ENCODE results near the gene MANBA.

MANBA gene

DNA sequence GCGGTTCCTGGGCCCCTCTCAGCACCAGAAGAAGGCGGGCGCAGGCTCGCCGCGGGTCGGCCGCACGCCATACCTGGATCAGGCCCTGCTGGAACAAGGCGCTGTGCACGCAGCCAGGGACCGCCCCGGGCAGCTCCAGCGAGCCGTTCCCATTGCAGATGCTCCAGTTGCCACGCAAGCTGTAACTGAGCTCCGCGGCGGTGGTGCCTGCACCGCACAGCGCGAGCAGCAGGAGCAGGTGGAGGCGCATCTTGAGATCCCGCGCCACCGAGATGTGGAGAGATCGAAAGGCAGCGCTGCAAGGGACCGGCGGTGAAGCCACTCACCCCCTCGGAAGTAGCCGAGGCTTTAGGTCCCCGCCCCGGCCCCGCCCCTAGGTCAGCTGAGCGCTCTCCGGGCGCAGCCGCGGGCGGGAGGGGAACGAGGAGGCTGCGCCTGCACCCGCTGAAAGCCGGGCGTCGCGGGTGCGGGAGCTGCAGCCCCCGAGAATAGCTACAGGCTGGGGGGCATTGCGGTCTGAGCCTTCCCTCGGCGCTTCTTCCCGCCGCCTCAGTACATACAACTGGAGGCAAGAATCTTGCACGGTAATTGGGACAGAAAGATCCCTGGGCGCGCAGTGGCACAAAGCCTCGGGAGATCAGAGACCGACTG is at the start of gene MANBA:
Gene MANBA (minus strand): TSS at position 324 of the 651 bp plus-strand sequence. CDS start 74 bp downstream, at position 250.
- peak; percentile 90 to 97 (median 94) for DNase-seq

DNA sequence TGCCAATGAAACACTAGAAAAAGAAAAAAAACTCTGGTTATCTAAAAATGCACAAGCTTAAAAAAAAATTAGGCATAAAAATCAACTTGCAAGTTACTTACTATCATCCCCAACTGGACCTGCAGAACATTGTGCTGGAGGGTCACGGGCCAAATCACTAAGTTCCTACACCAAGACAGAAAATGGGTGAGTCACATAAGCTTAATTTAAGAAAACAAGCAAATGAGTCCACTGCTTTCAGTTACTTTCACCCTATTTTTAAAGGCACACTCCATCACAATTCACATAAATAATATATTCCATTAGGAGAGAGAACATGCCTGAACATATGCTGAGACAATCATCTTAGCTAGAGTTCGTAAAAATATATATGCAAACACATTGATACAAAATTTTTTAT is 48.9 kb upstream of the MANBA start:
- DNase-seq: no peak

- peak in 2 of 3 donors; percentile 49 to 58 for DNase-seq
Measured at GRCh38 chr4:102809190-102809589, 48.4 kb upstream of the MANBA start.

DNA sequence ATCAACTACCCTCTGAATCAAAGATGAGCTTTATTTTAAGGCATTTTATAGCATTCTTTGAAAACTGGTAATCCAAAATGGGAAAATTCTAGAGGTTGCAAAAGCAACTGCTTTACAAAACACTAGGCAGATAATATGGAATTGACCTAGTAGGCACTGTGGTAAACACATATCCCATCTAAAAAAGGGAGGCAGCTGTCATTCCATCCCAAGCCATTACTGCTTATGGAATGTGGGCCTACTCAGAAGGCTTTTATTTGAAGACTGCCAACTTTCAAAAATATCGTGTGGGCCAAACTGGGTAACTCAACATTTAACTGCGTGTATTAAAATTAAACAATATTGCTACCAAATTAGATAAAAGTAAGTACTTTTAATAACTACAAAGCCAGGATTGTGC is 47.2 kb upstream of the MANBA start:
- no peak for DNase-seq

- no peak for DNase-seq
Measured at GRCh38 chr4:102807345-102807744, 46.6 kb upstream of the MANBA start.

- no peak for DNase-seq
Measured at GRCh38 chr4:102799816-102800215, 39.0 kb upstream of the MANBA start.

GRCh38 chr4:102794999-102795398 is 34.2 kb upstream of the MANBA start:
- no peak for DNase-seq

DNA sequence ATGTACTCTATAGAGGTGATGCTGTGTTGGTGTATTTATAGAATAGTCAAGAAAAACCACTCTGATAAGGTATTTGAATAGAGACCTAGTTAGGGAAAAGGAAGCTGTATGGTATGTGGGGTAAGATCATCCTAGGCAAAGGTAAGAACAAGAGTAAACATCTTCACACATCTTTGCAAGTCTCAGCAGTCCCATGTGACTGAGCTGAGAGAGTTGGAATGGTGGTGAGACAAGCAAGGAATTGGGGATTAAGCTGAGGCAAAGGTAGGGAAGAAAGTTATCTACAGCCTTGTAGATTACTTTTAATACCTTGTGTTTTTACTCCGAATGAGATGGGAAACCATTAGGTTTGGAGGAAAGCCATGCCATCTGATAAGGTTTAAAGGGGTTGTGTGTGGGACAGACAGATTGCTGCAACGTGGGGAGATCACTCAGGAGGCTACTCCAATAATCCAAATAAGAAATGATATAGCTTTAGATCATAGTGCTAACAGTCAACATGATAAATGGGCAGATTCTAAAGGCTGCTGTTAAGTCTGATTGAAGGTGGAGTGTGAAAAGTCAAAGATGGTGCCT is 31.7 kb upstream of the MANBA start:
- DNase-seq: no peak

DNA sequence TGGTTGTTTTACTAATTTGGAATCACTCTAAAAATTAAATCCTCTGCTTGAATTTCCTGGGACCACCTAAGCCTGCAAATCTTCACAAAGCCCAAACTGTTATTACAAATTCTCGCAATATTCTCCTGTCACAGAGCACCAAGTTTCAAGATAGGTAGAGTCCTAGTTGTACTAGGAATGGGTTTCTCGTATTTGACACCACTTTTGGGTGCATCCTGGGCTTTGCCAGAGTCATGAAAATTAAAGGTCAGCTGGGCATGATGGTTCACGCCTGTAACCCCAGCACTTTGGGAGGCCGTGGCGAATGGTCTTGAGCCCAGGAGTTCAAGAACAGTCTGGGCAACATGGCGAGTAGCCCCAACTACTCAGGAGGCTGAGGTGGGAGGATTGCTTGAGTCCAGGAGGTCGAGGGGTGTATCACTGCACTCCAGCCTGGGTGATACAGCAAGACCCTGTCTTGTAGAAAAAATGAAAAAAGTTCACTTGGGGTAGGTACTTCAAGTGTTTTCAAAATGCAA is 30.6 kb upstream of the MANBA start:
- no peak for DNase-seq

GRCh38 chr4:102789317-102789717 is 28.5 kb upstream of the MANBA start:
- DNase-seq: no peak

GRCh38 chr4:102787944-102788343 is 27.2 kb upstream of the MANBA start:
- no peak for DNase-seq

DNA sequence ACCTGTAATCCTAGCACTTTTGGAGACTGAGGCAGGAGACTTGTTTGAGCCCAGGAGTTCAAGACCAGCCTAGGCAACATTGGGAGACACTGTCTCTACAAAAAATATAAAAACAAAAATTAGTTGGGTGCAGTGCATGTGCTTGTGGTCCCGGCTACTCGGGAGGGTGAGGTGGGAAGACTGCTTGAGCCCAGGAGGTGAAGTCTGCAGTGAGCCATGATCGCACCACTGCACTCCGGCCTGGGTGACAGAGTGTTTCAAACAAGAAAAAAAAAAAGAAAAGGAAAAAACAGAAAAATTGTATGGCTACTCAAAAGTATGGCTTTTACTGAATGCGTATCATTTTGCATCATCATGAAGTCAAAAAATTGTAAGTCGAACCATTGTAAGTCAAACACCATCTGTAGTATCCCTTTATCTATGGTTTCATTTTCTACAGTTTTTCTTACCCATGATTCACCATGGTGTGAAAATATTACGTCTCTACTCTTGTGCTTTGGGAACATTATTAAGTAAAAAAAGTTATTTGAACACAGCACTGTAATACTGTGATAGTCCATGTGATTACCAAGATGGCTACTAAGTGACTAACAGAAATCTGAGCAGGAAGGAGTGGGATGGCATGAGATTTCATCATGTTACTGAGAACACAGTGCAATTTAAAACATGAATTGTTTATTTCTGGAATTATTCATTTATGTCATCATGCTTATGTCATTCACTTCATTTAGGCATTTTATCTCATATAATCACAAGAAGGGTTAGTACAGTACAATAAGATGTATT is 26.5 kb upstream of the MANBA start:
- peak; percentile 70 to 93 (median 87) for DNase-seq

- no peak for DNase-seq
Measured at GRCh38 chr4:102786279-102786678, 25.5 kb upstream of the MANBA start.

GRCh38 chr4:102783006-102783405 is 22.2 kb upstream of the MANBA start:
- DNase-seq: no peak

DNA sequence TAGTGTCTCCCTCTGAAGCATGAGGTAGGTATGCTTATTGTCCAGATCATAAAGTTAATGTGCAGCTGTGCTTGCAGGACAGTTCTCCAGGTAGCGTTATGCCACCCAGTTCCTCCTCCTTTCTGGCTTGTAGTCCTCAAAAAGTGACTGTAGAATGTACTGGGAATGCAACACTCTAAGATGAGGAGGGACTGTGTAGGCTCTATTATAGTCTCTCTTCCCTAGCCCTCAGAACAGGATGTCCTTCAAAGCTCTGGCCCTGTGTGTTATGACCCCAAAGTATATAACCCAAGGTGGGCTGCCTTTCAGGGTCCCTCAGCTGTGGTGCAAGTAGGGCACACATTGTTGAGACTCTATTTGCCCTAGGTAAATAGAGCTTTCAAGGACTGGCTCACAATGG is 20.8 kb upstream of the MANBA start:
- DNase-seq: no peak

DNA sequence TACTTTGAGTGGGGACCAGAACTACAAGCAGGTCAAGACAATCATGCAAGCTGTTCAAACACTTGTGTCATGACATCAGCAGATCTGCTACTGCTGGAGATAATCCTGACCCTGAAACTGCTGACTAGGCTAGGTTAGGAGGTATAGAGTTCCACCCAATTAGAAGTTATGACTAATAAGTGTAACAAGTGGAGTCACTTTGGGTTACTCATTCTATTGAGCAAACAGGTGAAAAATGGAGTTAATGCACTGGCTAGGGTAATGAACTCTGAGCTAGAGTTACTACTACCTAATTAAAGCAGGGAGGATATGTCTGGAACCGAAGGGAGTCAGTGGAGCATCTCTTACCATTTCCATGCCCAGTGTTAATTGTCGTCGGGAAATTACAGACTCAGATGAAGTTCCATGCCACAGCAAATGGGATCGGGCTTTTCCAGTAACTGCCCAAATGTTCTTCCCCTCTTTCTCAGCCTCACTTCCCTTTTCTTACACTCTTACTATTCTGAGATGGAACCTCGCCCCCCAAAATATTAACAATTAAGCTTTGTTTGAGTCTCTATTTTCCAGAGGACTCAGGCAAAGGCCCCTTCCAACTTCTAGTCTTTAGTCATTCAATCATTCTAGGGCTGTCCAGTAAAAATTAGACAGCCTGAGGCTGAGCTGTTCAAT is 19.8 kb upstream of the MANBA start:
- DNase-seq: peak in 2 of 3 donors; percentile 39 to 53

DNA sequence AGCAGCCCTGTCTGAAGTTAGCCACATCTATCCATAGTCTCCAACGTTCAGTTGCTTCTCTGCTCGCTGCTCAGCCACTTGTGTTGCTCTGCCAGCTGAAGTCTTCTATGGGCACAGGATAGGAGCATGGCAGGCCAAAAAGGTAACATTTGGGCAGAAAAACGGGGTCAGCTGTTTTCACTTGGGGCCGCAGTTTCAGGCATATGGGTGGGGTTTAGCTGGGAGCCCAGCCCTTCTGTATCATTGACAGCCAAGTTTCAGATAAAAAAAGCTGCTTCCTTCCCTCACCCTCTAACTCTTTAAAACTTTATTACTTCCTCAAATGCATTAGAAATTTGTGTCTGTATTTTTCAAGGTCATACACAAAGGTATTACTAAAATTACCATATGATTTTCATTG is 18.4 kb upstream of the MANBA start:
- DNase-seq: no peak

DNA sequence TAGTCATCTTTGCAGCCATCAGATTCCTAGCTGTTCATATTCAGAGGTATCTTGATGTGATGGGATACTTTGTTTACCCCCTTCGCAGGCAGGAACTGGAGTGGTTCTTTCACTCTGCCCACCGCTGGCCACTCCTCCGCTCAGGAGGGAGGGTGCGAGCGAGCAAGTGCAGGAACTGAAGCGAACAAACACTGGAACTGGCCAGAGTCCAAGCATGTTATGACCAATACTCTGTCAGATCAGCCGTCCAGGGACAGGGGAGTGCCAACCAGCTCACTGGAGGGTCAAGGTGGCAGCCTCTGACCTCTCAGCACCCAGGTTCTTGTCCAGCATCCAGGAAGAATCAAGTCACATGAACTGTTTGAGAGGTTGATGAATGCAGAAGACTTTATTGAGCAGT is 18.0 kb upstream of the MANBA start:
- no peak for DNase-seq

DNA sequence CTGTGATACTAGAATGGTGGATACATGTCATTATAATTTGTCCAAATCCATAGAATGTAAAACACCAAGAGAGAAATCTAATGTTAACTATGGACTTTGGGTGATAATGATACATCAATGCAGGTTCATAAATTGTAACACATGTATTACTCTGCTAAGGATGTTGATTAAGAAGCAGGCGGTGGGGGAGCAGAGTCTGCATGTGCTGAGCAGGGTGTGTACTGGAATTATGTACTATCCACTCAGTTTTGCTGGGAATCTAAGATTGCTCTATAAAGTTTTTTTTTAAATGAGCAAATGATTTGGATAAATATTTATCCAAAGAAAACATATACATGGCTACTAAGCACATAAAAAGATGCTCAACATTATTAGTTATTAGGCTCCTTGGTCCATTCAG is 15.0 kb upstream of the MANBA start:
- no peak for DNase-seq

DNA sequence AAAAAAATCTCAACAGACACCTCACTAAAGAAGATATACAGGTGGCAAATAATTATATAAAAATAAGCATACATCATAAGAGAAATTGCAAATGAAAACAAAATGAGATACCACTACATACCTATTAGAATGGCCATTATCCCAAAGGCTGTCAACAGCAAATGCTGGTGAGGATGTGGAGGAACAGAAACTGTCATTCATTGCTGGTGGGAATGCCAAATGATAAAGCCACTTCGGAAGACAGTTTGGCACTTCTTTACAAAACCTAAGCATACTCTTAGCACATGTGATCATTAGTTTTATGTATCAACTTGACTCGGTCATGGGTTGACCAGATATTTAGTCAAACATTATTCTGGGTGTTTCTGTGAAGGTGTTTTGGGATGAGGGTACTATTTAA is 13.5 kb upstream of the MANBA start:
- no peak for DNase-seq

- peak in 2 of 3 donors; percentile 40 to 50 for DNase-seq
Measured at GRCh38 chr4:102772738-102773340, 12.1 kb upstream of the MANBA start.

- DNase-seq: no peak
Measured at GRCh38 chr4:102764901-102765300, 4.1 kb upstream of the MANBA start.

GRCh38 chr4:102761906-102762305 is 1.1 kb upstream of the MANBA start:
- DNase-seq: no peak
